Right cardiac atrium (tissue), 5 donors: ENCODE measurements around the gene SLC41A3. TPM values are rescaled to one million over a fixed set of nuclear protein-coding genes. Genes with fewer than 3 reads are reported as not detected.

ENCODE experiments used
- ATAC-seq, 2 donors: fragments of 200-7000 bp; cut with Tn5 transposase; one replicate each; pipeline versions ENCODE4 v1.8.0 to v1.9.1; 2020; ENCODE audit warnings: moderate library complexity in 2 of 2, mild to moderate bottlenecking in 1 of 2
- DNase-seq, 3 donors: peaks; one replicate each; pipeline ENCODE4 v3.0.0-alpha.2; 2020
- H3K27ac ChIP-seq: one replicate; pipeline ENCODE4 v1.5.1; 2013; ENCODE audit warnings: mild to moderate bottlenecking, low read length, control low read depth, moderate library complexity
- H3K27me3 ChIP-seq: one replicate; pipeline ENCODE4 v1.6.1; 2013; ENCODE audit not compliant: control insufficient read depth, insufficient read depth
- H3K4me1 ChIP-seq: one replicate; pipeline ENCODE4 v1.6.1; 2013; ENCODE audit warnings: low read length; ENCODE audit not compliant: control insufficient read depth, insufficient read depth
- H3K4me3 ChIP-seq: one replicate; pipeline ENCODE4 v1.5.1; 2013; ENCODE audit warnings: low read length, control low read depth
- H3K9me3 ChIP-seq: one replicate; pipeline ENCODE4 v1.6.1; 2013; ENCODE audit warnings: low read length; ENCODE audit not compliant: control insufficient read depth
- WGBS: extraction: QIAGEN DNeasy Blood & Tissue Kit; methylation state at CpG from one replicate; pipeline ENCODE4 v1.1.7; 2013; 5-methylcytosine and 5-hydroxymethylcytosine counted together
- intact Hi-C, 4 donors: fragments of 100-400 bp; cut with DNase I; formaldehyde crosslinking; loops; one replicate each; pipeline versions ENCODE4 v1.11.0 to v1.14.0; 2022 to 2023
- polyA plus RNA-seq: library from polyadenylated mRNA; stranded (reverse); fragments of 200-250 nt; gene quantifications from one replicate; pipeline ENCODE4 v1.2.3, GENCODE V29; 2013
- total RNA-seq, 4 donors: library from RNA; stranded (reverse); fragmentation: NEBNext Ultra II Directional; extraction: Animal tissue kit (Norgen Biotek cat#: 25700); gene quantifications; one replicate each; pipeline ENCODE4 v1.2.1, GENCODE V29; 2021
- donor health status: healthy with polysubstance abuse.
- donor health status: DM: no; HTN: yes; CAD: no.
- donor health status: DM: no; HTN: no; CAD: no.
- donor health status: DM: no; HTN: yes; CAD: no; lungs with severe emphysema.
- donor health status: DM: yes; HTN: yes; CAD: no.

Gene SLC41A3
- total and polyA plus RNA-seq, 5 donors, result 25.6 to 38.9 (median 36.9) TPM

DNA sequence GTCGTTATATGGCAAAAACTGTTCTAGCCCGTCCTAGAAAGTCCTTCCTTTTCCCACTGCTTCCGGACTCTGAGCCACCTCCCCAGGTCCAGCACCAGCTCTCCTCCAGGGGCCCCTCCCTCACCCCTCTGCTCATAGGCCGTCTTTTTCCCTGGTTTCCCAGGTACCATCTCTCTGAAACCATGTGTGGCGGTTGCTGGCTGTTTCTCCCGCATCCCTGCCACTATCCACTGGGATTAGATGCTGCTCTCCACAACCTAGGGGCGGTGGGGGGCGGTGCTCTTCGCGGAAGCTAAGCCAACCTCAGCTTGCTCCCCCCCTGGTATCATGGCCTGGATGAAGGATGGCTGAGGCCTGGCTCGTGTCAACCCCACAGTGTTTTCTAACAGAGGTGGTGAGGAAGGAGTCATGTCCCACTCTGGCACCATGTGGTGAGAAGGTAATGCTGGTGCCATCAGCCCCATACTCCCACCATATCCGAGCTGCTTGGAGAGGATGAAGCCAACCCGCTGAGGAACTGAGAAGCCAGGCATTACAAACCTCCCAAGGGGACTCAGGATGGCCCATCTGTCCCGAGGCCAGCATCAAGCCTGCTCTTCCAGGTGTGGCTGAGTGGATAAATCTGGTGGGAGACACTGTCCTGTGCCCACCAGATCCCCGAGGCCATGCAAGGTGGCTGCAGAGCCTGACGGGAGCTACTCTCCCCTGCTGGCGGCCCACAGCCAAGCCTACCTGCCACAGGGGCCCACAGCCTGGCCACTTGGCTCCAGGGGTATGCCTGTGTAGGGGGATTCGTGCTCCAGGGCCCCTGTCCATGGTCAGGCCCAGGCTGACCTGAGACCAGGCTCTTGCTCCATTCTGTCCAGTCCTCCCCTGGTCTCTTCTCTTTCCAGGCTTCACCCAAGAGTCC, 27.9 kb upstream of the SLC41A3 start:
- intact Hi-C loops, result no loop called here
- DNase-seq (no peak), ATAC-seq (no peak)
- Histone ChIP-seq H3K9me3 (no peaks in the 10 kb centered on the region), H3K27me3 (no peaks in the 10 kb centered on the region), H3K27ac (no peak overlapping the region), H3K4me3 (no peak overlapping the region), H3K4me1 (no peaks in the 10 kb centered on the region)
- 90% methylated on average over 18 of the region's 18 CpGs for WGBS

DNA sequence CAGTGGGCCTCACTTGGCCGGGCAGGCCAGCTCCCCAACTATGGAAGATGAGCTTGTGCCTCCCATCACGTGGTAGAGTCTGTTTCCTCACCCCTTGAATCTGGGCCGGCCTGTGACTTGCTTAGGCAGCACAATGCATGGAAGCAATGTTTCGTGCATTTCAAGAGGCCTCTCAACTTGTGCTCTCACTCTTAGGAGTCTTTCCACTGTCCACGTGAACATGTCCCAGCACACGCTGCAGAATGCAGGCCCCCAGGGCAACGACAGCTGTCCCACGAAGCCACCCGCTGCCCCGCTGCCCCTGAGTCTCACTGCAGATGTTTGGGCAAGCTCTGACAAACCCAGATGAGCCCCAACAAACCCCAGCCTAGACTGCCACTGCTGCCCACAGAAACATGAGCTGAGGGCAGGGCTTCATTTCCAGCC, 27.2 kb upstream of the SLC41A3 start:
- ATAC-seq (no peak), DNase-seq (no peak)
- H3K9me3 ChIP-seq, result no peaks in the 10 kb centered on the region
- no peaks in the 10 kb centered on the region for H3K4me1 ChIP-seq
- 86% methylated on average over 10 of the region's 10 CpGs for WGBS
- intact Hi-C loops, result no loop called here
- no peaks in the 10 kb centered on the region for H3K27me3 ChIP-seq
- H3K4me3 ChIP-seq, result no peak overlapping the region
- no peak overlapping the region for H3K27ac ChIP-seq

DNA sequence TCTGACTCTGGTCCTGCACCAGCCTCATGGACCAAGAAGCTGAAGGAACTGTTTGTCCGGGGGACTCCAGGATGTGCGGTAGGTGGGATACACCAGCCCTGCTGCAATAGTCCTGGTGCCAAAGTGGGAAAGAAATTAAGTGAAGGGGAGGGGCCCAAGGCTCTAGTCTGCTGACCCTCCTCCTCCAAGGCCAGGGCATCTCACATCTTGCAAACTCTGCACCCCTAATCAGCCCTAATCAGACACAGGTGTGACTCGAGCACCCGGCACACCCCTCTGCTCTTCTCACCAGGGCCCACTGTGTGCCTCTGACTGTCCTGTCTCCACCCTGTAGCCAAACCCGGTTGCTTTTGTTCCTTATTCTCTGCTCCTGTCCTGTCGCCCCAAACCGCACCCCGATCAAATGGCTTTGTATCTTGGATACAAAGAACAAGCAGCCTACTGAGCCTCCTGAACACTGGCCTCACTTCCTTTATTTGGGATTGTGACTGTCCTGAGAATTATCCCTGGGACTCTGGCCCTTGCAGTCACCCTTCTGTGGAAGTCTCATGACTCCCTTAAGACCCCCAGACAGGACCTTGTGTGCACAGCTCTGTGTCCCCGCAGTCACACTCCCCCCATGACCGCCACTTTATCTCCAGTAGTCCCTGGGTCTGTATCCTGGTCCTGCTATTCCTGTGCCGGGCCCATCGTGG, 26.7 kb upstream of the SLC41A3 start:
- Histone ChIP-seq H3K27me3 (no peaks in the 10 kb centered on the region), H3K9me3 (no peaks in the 10 kb centered on the region), H3K27ac (no peak overlapping the region), H3K4me1 (no peaks in the 10 kb centered on the region), H3K4me3 (no peak overlapping the region)
- intact Hi-C loops, result no loop called here
- 90% methylated on average over 12 of the region's 12 CpGs for WGBS
- DNase-seq (no peak), ATAC-seq (no peak)

DNA sequence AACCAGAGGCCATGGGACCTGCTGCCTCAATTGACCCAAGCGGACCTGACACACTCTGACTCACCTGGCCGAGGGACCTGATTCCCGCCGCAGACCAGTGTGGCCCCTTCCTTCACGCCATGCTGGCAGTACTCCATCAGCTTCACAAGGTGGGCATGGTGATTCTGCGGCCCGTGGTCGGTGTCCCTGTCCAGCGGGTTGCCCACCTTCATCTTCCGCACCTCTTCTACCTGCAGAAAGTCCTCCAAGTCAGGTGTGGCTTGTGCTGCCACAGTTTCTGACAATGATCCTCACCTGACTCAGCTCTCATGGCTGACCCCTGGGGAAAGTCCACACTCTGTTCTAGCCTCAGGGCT, 25.9 kb upstream of the SLC41A3 start:
- Histone ChIP-seq H3K27me3 (no peaks in the 10 kb centered on the region), H3K27ac (no peak overlapping the region), H3K4me1 (no peaks in the 10 kb centered on the region), H3K4me3 (no peak overlapping the region), H3K9me3 (no peaks in the 10 kb centered on the region)
- WGBS, result 94% methylated on average over 10 of the region's 10 CpGs
- no peak for ATAC-seq
- no peak for DNase-seq
- intact Hi-C loops, result no loop called here

DNA sequence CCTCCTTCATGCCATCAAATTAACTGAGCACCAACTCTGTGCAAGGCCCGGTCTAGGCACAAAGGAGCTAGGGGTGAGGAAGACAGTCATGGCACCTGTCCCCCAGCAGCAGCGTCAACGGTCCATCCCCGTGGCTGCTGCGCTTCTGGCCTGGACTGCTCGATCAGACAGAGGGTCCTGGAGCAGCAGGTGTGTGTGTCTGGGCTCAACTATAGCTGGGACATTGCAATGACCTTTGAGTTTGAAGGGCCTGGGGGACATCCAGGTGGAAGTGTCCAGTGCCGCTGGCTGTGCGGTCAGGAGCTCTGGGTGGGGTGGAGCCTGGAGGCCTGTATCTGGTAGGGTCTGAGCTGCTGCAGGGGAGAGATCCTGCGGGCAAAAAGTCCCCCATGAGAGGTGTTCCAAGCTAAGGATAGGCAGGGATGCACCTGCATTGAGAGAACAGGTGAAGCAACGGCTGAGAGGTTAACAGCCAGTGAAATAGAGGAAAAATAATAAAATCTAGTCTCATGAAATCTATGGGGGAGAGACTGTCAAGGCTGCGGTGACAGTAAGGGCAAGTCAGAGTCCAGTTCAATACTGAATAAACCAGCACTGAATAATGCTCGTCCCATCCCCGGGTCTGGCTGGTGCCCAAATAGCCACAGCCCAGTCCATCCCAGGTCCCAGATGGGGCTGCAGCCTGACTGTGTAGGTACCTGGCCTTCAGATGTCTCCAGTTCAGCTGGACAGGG, 25.4 kb upstream of the SLC41A3 start:
- DNase-seq (no peak), ATAC-seq (no peak)
- Histone ChIP-seq H3K4me3 (no peak overlapping the region), H3K27ac (no peak overlapping the region), H3K4me1 (no peaks in the 10 kb centered on the region), H3K9me3 (no peaks in the 10 kb centered on the region), H3K27me3 (no peaks in the 10 kb centered on the region)
- intact Hi-C loops, result no loop called here
- WGBS, result 87% methylated on average over 13 of the region's 13 CpGs

DNA sequence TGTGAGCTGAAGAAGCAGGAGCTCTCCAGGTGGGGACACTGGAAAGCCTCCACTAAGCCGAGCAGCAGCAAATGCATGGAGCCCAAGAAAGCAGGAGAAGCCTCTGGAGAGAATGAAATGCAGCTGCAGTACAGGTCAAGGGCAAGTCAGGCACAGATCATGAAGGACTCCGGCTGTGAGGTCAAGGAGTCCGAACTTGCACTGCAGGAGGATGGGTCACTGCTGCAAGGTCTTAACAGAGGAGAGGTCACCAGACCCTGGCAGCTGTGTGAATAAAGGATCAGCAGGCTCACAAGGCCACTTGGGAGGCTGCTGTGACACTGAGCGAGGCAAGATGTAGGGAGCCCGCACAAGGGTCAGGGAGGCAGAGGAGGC, 24.7 kb upstream of the SLC41A3 start:
- no peak for ATAC-seq
- no peaks in the 10 kb centered on the region for H3K27me3 ChIP-seq
- H3K4me3 ChIP-seq, result no peak overlapping the region
- 85% methylated on average over 5 of the region's 5 CpGs for WGBS
- intact Hi-C loops, result no loop called here
- no peak for DNase-seq
- H3K9me3 ChIP-seq, result no peaks in the 10 kb centered on the region
- H3K4me1 ChIP-seq, result no peaks in the 10 kb centered on the region
- no peak overlapping the region for H3K27ac ChIP-seq

DNA sequence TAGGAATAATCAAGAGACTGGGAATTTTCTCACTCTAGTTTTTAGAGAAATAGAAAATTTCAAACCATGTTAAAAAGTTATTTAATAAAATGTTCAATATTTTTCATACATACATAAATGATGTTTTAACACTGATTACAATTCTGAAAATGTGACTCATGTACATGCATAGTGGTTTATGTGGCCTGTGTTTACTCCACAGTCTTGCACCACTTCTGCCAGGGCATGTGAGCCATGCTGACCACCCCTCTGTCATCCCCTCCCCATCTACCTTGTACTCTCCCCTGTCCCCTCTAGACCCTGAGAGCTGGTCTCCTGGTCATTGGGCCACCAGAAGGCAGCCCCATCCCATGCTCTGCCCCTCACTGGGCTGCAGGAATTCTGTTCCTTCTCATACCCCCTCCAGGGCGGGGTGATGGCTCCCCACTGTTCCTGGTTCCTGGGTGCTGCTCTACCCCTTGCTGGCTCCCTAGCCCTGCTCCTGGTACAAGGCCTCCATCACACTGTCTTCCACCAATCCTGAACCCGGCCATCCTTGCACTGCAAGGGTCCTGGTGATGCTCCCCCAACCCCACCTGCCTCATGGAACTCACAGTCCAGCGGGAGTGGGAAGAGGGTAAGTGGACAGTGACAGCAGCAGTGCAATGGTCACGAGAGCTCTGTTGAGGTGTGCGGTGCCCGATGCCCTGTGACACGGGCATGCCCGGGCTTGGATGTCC, 24.2 kb upstream of the SLC41A3 start:
- Histone ChIP-seq H3K27ac (no peak overlapping the region), H3K9me3 (no peaks in the 10 kb centered on the region), H3K4me1 (no peaks in the 10 kb centered on the region), H3K4me3 (no peak overlapping the region), H3K27me3 (no peaks in the 10 kb centered on the region)
- WGBS, result 89% methylated on average over 8 of the region's 8 CpGs
- intact Hi-C loops, result no loop called here
- no peak for DNase-seq
- no peak for ATAC-seq

DNA sequence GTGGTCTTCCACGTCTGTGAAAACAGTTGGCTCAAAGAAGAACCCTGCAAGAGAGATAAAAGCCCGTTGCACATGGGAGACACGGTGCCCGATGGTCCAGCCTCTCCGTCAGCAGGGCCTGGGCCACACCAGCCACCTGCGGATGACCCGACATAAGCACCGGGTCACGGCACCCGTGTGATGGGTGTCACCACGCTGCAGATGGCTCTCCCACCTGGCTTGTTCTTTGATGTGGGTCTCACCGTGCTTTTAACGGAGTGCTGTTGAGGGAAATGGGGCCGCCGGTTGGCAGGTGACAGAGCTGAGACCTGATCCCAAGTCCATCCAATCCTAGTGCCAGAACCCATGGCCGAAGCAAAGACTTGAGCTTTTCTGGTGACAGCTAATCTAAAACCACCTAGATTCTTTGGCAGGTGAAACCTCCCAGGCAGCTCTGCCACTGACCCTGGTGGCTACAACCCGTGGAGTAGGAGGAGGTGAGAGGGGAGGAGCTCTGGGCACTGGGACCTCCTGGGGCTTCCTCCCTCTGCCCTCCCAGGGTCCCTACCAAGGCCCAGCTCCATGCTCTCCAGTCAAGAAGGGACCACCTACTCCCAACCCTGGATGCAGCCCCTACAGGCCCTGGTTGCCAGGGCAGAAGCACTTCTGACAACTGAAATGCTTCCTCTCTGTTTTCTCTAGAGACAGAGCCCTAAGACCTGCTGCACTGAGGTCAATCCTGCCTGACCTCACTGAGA, 23.4 kb upstream of the SLC41A3 start:
- Histone ChIP-seq H3K4me1 (peaks cover 7% of the 10 kb centered on the region), H3K4me3 (no peak overlapping the region), H3K9me3 (no peaks in the 10 kb centered on the region), H3K27me3 (no peaks in the 10 kb centered on the region), H3K27ac (no peak overlapping the region)
- intact Hi-C loops, result no loop called here
- WGBS, result 89% methylated on average over 17 of the region's 17 CpGs
- DNase-seq (no peak), ATAC-seq (no peak)

DNA sequence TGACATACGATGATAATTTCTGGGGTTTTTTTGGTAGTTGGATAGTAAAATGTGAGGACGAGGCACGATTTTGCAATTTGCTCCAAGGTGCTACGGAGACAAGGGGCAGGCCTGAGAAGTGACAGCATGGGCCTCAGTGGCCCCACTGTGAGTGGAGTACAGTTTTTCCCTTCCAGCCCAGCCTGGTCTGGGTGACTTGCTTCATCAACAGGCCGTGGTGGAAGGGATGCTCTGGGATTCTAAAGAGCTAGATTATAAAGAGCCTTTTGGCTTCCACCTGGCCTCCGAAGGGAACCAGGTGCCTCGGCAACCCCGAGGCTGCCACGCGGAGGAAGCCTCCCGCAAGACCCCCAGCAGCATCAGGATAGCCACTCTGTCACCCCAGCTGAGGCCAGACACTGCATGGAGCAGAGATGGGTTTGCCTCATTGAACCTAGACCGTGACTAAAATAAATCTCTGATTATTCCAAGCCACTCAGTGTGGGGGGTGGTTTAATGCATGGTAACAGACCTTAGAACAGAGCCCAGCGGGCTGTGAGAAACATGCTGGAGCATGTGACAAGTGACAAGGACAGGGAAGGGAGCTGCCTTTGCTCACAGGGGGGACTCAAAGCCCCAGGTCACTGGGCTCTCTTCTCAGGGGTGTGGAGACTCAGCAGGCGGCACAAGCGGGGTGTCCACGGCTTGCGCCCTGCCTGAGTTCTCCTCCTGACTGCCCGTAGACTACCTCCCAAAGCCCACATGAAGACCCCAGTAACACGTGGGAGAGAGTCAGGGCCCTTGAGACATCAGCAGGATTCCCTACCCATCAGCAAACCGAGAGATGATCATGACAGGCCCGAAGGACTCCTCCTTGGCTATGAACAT, 22.6 kb upstream of the SLC41A3 start:
- WGBS, result 92% methylated on average over 21 of the region's 21 CpGs
- Histone ChIP-seq H3K4me3 (no peak overlapping the region), H3K9me3 (no peaks in the 10 kb centered on the region), H3K27ac (no peak overlapping the region), H3K27me3 (no peaks in the 10 kb centered on the region), H3K4me1 (peaks cover 11% of the 10 kb centered on the region)
- ATAC-seq (no peak), DNase-seq (no peak)
- intact Hi-C loops, result no loop called here
